ENCODE results near the gene WASHC2A. TPM values are rescaled to one million over a fixed set of nuclear protein-coding genes. Genes with fewer than 3 reads are reported as not detected.
A peak's percentile ranks its signal among the peaks of the same experiment; 100 is the strongest.
"Not testable (repeated sequence)": the region's sequence is repeated elsewhere in the genome, so short reads cannot be mapped to it uniquely, and the experiment has no call there.

The WASHC2A gene
- total RNA-seq, 2 experiments from 2014 or later: 16.4 to 17.0 TPM

DNA sequence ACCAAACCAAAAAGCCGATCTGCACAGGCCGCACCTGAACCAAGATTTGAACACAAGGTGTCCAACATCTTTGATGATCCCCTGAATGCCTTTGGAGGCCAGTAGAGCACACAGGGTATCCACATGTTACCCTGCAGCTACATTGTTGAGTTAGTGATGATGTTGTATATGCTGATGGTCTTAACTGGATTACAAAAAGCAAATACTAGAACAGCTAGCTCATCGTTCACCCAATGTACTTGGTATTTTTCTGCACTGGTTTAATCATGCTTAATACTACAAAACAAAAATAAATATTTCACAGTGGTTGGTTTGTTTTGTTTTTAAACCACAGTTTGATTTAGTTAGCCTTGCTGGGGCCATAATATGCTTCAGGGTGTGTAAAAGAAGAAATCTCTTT is 65.1 kb downstream of the WASHC2A start:
- H3K27ac Mint-ChIP-seq; H3K4me1 Mint-ChIP-seq (ENCODE audit: low read depth); DNase-seq; H3K9me3 Mint-ChIP-seq; H3K4me3 Mint-ChIP-seq; intact Hi-C loops (cut with micrococcal nuclease); CTCF ChIA-PET; H3K27me3 Mint-ChIP-seq (ENCODE audit: low read depth): not testable (repeated sequence)
- peaks cover 38% of the 10 kb centered on the region for H3K36me3 Mint-ChIP-seq (ENCODE audit: low read depth)

- DNase-seq: peak; percentile 7
- CTCF ChIA-PET; intact Hi-C loops (cut with micrococcal nuclease); H3K27me3 Mint-ChIP-seq (ENCODE audit: low read depth); H3K36me3 Mint-ChIP-seq (ENCODE audit: low read depth); H3K4me3 Mint-ChIP-seq; H3K4me1 Mint-ChIP-seq (ENCODE audit: low read depth); H3K27ac Mint-ChIP-seq; H3K9me3 Mint-ChIP-seq: not testable (repeated sequence)
These were observed 75.9 kb downstream of the WASHC2A start for GRCh38 chr10:50143512-50144174.

GRCh38 chr10:50145575-50145974 is 77.8 kb downstream of the WASHC2A start:
- DNase-seq; CTCF ChIA-PET; H3K27me3 Mint-ChIP-seq (ENCODE audit: low read depth); H3K36me3 Mint-ChIP-seq (ENCODE audit: low read depth); H3K4me1 Mint-ChIP-seq (ENCODE audit: low read depth); H3K27ac Mint-ChIP-seq; intact Hi-C loops (cut with micrococcal nuclease); H3K4me3 Mint-ChIP-seq; H3K9me3 Mint-ChIP-seq: not testable (repeated sequence)

DNA sequence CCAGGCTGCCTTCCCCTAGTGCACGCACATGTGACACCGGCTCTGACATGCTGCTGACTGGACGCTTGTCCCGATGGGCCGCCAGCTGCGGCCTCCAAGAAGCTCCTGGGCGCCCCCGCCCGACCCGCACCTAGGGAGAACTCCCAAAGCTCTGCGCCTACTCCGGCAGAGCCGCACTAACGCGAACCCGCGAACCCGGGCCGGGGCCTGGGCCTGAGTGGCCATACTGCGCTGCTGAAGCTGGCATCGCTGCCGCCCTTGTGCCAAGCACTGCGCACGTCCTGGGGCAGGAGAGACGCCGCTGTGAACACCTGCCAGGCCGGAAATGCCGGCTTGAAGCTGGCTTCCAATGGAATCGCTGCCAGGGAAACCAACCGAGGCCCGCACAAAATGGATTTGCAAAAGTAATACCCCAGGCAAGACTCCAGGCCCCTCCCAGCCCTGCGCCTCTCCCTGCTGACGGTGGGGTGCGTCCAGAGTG is 85.1 kb downstream of the WASHC2A start:
- CTCF ChIA-PET: no interaction called here
- no peaks in the 10 kb centered on the region for H3K36me3 Mint-ChIP-seq (ENCODE audit: low read depth)
- no peaks in the 10 kb centered on the region for H3K9me3 Mint-ChIP-seq
- peaks cover 12% of the 10 kb centered on the region for H3K27me3 Mint-ChIP-seq (ENCODE audit: low read depth)
- H3K4me3 Mint-ChIP-seq: no peak overlapping the region
- no peaks in the 10 kb centered on the region for H3K4me1 Mint-ChIP-seq (ENCODE audit: low read depth)
- no peak for DNase-seq
- H3K27ac Mint-ChIP-seq: no peak overlapping the region
- intact Hi-C loops (cut with micrococcal nuclease): no loop called here

DNA sequence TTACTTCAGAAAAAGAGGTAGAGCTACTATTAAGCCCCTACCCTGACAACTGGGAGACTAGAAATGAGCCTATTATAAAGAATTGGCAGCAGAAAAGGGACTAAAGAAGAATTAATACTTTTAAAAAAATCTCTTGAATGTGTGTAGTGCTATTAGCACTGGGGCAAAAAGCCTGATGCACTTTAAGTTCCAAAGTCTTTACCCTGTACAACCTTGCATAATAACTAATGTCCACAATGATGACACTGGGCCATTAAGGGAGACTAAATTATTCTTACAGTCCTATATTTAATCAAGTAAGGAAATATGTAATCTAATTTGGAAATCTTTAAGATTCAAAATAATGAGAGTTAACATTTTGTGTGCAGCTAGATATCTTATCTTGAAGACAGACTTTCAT is 90.1 kb downstream of the WASHC2A start:
- H3K4me1 Mint-ChIP-seq (ENCODE audit: low read depth); H3K36me3 Mint-ChIP-seq (ENCODE audit: low read depth); H3K9me3 Mint-ChIP-seq; intact Hi-C loops (cut with micrococcal nuclease); H3K27me3 Mint-ChIP-seq (ENCODE audit: low read depth); H3K4me3 Mint-ChIP-seq; DNase-seq; H3K27ac Mint-ChIP-seq: not testable (repeated sequence)
- CTCF ChIA-PET: interaction anchor here (0.6 kb wide), 1 partner anchor 53 kb away, joined by 3 read pairs; no protein-coding TSS in a partner anchor

DNA sequence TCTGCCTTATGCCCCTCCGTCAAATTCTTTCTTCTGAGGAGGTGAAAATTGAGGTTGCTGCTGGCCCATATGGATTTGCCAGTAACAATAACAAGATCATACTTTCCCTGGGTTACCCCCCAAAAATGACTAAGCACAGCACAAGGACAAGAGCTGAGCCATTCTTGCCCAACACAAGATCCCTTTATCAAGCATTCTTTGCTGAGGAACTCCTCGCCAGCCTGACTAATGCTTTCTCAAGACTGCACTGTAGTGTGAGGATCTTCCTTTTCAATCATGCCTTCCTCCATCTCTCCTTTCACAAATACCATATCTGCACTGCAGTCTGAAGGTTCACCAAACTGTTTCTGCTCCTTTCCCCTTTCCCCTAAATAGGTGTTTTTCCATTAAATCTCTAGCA is 92.1 kb downstream of the WASHC2A start:
- intact Hi-C loops (cut with micrococcal nuclease); DNase-seq; H3K9me3 Mint-ChIP-seq; H3K4me1 Mint-ChIP-seq (ENCODE audit: low read depth); H3K4me3 Mint-ChIP-seq; H3K27me3 Mint-ChIP-seq (ENCODE audit: low read depth); H3K27ac Mint-ChIP-seq; H3K36me3 Mint-ChIP-seq (ENCODE audit: low read depth); CTCF ChIA-PET: not testable (repeated sequence)

- H3K9me3 Mint-ChIP-seq; H3K27ac Mint-ChIP-seq; H3K4me1 Mint-ChIP-seq (ENCODE audit: low read depth); CTCF ChIA-PET; H3K36me3 Mint-ChIP-seq (ENCODE audit: low read depth); H3K27me3 Mint-ChIP-seq (ENCODE audit: low read depth); intact Hi-C loops (cut with micrococcal nuclease); H3K4me3 Mint-ChIP-seq; DNase-seq: not testable (repeated sequence)
These were observed 97.3 kb downstream of the WASHC2A start for GRCh38 chr10:50165038-50165437.

DNA sequence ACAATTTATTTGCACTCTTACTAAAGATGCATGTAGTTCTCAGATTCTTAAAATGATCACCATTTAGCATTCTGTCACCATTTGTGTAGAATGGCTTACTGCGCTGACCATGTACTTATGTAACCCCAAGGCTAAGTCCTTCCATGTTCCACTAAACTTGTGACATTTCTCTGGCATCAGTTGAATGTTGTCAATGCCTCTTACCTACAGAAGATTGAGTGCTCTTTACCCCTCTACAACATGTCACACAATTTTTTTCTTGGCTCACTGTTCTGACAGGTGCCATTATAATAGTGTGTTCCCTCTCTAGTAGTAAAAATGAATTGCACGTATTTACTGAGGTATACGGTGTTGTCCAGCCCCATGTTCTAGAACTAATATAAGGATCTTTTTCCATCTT is 100.1 kb downstream of the WASHC2A start:
- H3K36me3 Mint-ChIP-seq (ENCODE audit: low read depth); H3K27me3 Mint-ChIP-seq (ENCODE audit: low read depth); H3K27ac Mint-ChIP-seq; intact Hi-C loops (cut with micrococcal nuclease); H3K4me1 Mint-ChIP-seq (ENCODE audit: low read depth); H3K4me3 Mint-ChIP-seq; DNase-seq; H3K9me3 Mint-ChIP-seq; CTCF ChIA-PET: not testable (repeated sequence)

DNA sequence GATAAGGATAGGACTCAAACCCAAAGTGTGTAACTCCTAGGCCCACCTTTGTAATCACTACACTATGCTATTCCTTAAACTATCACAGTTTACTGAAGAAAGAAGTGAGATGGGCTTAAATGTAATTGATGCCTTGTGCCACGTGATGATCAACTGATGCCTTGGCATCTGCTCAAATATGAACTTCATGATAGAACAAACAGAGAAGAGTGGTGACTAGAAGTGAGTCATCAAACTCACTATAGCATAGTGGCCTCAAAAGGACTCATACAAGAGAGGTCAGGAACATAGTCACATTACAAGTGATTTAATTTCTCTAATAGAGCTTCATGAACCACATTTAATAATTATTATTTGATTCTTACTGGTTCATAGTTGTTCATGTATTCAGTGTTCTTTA is 101.8 kb downstream of the WASHC2A start:
- H3K4me1 Mint-ChIP-seq (ENCODE audit: low read depth); DNase-seq; intact Hi-C loops (cut with micrococcal nuclease); CTCF ChIA-PET; H3K27ac Mint-ChIP-seq; H3K9me3 Mint-ChIP-seq; H3K4me3 Mint-ChIP-seq; H3K27me3 Mint-ChIP-seq (ENCODE audit: low read depth); H3K36me3 Mint-ChIP-seq (ENCODE audit: low read depth): not testable (repeated sequence)

DNA sequence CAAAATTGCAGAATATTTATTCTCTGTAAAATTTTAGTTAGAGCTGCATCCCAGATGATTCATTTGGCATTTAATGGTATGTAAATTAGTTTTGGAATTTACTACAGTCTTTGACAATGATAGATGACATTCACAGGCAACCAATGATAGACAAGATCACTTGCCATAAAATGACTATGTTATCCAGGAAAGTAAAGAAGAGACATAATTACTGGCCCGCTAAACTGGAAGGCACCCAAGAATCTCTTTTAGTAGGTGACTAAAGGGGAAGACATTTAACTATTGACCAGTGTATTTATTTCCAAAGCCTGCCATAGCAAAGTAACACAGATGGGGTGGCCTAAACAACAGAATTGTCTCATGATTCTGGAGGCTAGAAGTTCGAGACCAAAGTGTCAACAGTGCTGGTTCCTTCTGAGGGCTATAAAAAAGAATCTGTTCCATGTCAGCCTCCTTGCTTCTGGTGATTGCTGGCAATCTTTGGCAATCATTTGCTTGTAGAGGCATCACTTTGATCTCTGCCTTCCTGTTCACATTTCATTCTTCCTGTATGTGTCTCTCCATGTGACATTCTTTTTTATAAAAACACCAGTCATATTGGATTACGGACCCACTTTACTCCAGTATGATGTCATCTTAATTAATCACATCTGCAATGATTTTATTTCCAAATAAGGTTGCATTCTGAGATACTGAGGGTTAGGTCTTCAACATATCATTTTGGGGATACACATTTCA is 107.2 kb downstream of the WASHC2A start:
- H3K9me3 Mint-ChIP-seq; H3K27me3 Mint-ChIP-seq (ENCODE audit: low read depth); CTCF ChIA-PET; H3K4me1 Mint-ChIP-seq (ENCODE audit: low read depth); H3K36me3 Mint-ChIP-seq (ENCODE audit: low read depth); intact Hi-C loops (cut with micrococcal nuclease); DNase-seq; H3K27ac Mint-ChIP-seq; H3K4me3 Mint-ChIP-seq: not testable (repeated sequence)

Other genes with a start within 250 kb of the WASHC2A start
- 10 to 100 TPM; 25.4 to 27.2 TPM for gene PARG, start 125.9 kb upstream of the WASHC2A start, total RNA-seq
- 10 to 100 TPM; 18.6 to 18.9 TPM for gene TIMM23B, start 125.9 kb upstream of the WASHC2A start, total RNA-seq
- gene AGAP6, start 79.5 kb upstream of the WASHC2A start, total RNA-seq: 10 to 100 TPM; 11.6 to 12.8 TPM
- gene ASAH2, start 183.6 kb downstream of the WASHC2A start, total RNA-seq: 1 to 10 TPM; 4.1 to 5.0 TPM